GM19099 (cell line): ENCODE results near the gene PTP4A1.

Experiments
- POLR2A ChIP-seq: IDR thresholded peaks from 3 replicates; pipeline ENCODE4 v1.6.1; 2011; ENCODE audit warnings: low read depth; ENCODE audit not compliant: insufficient read length; ENCODE audit errors: extremely low read depth

PTP4A1 gene

DNA sequence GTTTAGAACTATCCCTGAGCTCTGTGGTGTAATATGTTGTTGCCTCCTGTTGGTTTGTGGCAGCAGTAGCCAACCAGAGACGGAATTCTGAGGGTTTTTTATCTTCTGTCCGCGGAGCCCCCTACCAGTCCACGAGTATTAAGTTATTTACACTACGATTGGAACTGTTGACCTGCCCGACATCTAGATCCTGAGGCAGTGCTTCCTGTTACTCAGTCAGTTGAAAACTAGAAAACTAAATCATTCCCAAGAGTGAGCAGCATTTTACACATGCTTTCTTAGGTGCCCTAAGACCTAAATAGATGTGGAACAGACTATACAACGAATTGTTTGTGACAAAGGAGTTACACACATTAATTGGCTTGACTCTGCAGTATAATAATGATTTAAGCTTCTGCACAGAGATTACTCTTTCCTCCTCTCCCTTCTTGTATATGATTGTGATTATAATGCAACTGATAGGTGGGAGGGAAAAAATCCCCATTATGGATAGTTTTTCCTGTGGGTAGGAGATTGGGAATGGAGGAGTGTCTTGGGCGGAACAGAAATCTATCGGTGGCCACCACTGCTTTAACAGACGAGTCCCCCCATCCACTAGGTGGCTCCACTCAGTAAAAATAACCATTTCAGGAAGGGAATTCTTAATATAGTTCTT, 1.7 kb downstream of the PTP4A1 start:
- TF ChIP-seq POLR2A = no peak

DNA sequence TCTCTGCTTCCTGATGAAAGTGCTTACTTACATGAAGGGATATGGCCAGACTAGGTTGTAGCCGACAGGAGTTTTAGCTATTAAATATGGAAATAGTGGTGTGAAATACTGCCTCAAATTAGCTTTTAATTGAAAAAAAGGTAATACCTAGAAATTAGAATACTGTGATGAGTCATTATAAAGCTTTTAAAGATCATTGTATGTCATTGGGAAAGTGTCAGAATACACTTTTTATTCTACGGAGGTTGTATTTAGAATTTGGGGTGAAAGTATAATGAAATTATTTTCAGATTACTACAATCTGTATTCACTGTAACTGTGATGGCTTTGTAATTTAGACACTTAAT, 2.2 kb downstream of the PTP4A1 start:
- no peak for TF ChIP-seq POLR2A

DNA sequence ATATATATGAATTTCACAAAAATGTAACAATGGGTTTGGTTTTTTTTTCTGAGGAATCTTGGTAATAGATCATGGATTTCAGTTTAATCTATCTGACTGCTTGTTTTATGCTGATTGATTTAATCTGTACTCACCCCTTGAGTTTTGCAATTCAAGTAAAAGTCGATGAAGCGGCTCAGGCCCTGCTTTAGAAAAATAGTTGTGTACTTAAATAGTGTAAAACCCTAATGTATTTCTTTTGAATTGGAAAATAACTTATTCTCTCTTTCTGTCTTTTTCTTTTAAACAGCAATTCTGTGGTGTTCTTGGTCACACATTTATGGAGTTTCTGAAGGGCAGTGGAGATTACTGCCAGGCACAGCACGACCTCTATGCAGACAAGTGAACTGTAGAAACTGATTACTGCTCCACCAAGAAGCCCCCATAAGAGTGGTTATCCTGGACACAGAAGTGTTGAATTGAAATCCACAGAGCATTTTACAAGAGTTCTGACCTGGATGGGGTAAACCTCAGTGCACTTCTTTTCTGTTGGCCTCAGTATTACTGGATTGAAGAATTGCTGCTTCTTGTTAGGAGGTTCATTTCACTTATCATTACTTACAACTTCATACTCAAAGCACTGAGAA, 4.0 kb downstream of the PTP4A1 start:
- TF ChIP-seq POLR2A = no peak

DNA sequence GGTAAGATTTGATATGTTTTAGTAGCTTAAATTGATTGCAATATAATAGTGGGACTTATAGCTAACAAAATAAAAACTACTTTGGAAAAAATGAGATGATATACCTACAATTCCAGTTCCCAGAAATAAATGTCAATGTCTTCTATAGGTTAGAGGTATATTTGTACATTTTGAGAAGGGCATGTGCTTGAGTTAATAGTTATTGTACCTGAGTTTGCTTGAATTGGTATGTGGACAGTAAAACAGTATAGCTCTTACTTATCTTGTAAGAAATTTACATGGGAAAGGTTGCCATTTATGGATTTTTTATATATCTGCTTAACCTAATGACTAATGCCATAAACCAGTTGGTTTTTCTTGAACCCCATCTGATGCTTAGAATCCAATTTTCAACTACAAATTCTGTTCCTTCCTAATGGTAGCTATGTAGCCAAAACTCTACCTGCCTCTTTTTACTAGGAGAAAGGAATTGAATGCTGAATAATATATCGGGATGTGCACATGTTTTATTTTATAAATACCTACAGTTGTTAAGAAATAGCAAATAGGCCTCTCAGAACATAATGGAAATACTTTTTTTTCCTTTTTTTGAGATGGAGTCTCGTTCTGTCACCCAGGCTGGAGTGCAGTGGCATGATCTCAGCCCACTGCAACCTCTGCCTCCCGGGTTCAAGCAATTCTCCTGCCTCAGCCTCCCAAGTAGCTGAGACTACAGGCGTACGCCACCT, 4.9 kb downstream of the PTP4A1 start:
- TF ChIP-seq POLR2A = no peak

DNA sequence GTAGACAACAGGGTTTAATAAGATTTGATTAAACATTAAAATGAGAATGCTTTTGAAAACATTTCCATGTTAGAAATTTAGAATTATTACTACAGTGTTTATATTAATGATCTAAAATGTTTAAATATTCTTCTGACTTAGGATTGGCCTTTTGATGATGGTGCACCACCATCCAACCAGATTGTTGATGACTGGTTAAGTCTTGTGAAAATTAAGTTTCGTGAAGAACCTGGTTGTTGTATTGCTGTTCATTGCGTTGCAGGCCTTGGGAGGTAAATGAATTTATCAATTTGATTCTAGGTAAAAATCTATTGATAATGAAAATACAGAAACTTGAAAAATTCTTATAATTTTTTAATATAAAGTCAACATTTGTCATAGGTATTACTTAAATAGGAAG, 6.5 kb downstream of the PTP4A1 start:
- TF ChIP-seq POLR2A = no peak

DNA sequence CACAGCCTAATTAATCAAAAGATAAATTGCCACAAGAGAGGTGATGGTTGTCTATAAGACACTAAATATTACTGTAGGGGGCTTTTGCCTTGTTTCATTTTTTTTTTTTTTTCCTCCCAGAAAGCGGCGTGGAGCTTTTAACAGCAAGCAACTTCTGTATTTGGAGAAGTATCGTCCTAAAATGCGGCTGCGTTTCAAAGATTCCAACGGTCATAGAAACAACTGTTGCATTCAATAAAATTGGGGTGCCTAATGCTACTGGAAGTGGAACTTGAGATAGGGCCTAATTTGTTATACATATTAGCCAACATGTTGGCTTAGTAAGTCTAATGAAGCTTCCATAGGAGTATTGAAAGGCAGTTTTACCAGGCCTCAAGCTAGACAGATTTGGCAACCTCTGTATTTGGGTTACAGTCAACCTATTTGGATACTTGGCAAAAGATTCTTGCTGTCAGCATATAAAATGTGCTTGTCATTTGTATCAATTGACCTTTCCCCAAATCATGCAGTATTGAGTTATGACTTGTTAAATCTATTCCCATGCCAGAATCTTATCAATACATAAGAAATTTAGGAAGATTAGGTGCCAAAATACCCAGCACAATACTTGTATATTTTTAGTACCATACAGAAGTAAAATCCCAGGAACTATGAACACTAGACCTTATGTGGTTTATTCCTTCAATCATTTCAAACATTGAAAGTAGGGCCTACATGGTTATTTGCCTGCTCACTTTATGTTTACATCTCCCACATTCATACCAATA, 7.8 kb downstream of the PTP4A1 start:
- TF ChIP-seq POLR2A = no peak

DNA sequence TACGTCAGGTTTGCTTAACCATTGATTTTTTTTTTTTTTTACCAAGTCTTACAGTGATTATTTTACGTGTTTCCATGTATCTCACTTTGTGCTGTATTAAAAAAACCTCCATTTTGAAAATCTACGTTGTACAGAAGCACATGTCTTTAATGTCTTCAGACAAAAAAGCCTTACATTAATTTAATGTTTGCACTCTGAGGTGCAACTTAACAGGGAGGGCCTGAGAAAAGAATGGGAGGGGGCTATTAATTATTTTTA, 8.4 kb downstream of the PTP4A1 start:
- TF ChIP-seq POLR2A = no peak

DNA sequence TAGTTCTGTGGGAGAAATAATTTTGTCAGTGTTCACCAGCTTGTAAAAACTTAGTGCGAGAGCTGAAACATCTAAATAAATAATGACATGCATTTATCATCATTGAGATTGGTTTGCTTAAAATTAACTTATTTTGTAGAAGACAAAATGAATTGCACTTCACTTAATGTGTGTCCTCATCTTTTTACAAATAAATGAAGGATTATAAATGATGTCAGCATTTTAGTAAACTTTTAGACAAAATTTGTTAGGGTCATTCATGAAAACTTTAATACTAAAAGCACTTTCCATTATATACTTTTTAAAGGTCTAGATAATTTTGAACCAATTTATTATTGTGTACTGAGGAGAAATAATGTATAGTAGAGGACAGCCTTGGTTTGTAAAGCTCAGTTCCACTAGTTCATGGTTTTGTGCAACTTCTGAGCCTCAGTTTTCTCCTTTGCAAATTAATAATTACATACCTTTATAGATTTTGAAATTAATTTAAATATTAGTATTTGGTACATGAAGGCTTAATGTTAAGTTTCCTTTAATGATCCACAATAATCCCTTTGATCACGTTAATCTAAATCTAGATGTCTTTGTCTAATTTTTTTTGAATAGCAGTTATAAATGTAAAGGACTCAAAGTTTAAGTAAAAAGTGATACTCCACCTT, 9.2 kb downstream of the PTP4A1 start:
- TF ChIP-seq POLR2A = no peak

DNA sequence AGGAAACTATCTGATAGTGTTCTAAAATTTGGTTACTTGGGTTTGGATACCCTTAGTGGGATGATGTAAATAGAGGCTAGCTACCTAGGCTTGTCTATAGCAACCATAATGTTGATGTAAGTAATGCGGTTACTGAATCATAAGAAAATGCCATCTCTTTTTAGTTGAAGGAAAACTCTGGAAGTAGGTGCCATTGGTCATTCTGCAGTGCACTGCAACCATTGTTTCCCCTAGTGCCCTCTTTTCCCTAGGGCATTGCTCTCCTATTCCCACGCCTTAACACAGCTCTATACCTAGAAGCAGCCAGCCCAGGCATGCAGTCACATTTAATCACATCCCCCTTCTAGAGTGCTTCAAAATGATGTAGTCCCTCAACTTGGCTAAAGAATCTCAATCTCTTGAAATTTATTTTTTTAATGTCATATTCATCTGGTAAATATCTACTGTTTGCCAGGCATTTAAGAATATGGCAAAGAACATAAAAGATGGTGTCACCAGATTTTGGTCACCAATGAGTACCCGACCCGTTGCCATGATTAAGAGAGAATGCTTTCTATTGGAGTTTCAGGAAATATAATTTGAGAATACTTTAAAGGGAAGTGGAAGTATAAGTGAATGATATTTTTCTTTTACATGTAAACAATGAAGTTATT, 10.4 kb downstream of the PTP4A1 start:
- TF ChIP-seq POLR2A = no peak

DNA sequence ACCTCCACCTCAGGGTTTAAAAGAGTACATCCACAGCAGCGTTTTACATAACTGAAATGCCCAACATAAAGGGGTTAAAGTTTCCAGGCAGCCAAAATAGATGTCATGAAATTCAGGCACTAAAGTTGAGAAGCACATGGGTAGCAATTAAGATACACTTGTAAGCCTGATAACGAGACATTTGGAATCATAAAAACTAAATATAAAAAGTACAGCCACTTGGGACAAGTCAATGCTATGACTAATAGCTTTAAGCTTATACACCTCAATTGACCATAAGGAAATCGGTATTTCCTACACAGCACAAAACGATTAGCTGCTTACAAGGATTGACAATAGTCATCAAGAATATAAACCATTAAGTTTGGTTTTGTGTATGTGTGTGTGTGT, 11.8 kb downstream of the PTP4A1 start:
- TF ChIP-seq POLR2A = no peak

DNA sequence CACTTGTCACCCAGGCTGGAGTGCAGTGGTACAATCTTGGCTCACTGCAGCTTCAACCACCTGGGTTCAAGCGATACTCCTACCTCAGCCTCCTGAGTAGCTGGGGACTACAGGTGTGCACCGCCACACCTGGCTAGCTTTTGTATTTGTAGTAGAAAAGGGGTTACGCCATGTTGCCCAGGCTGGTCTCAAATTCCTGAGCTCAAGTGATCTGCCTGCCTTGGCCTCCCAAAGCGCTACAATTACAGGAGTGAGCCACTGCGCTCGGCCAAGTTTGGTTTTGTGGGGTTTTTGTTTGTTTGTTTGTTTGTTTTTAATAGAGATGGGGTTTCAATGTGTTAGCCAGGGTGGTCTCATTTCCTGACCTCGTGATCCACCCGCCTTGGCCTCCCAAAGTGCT, 12.3 kb downstream of the PTP4A1 start:
- TF ChIP-seq POLR2A = no peak

DNA sequence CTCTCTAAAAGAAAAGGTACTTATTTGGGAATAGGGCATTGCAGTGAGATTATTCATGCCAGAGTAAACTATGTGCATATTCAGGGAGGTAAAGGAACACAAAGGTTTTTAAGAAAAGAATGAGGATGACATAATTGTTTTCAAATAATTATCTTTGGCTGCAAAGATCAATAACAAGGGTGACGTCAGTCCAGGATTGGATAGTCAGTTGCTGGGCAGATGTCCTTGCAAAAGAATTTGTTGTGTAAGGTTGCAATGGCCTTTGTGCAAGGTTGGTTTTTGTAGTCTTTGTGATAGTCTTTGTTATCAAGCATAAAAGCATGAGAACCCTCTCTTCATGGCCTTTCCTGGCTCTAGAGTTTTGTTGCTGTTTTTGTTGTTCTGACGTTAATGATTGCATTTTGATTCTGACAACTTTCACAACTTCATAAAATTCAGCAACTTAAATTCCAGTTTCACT, 17.7 kb downstream of the PTP4A1 start:
- no peak for TF ChIP-seq POLR2A

DNA sequence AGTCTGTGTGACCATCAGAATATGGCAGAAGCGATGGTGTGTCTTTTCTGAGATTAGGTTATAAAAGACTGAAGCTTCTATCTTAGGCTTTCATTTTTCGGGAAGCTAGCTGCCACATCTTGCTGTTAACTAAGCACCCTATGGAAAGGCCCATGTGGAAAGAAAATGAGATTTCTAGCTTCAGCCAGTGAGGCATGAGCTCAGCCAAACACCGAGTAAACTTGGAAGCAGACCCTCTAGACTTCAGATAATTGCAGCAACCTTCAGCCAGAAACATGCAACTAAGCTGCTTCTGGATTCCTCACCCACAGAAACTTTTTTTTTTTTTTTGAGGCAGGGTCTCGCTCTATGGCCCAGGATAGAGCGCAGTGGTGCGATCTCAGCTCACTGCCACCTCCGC, 20.6 kb downstream of the PTP4A1 start:
- no peak for TF ChIP-seq POLR2A

DNA sequence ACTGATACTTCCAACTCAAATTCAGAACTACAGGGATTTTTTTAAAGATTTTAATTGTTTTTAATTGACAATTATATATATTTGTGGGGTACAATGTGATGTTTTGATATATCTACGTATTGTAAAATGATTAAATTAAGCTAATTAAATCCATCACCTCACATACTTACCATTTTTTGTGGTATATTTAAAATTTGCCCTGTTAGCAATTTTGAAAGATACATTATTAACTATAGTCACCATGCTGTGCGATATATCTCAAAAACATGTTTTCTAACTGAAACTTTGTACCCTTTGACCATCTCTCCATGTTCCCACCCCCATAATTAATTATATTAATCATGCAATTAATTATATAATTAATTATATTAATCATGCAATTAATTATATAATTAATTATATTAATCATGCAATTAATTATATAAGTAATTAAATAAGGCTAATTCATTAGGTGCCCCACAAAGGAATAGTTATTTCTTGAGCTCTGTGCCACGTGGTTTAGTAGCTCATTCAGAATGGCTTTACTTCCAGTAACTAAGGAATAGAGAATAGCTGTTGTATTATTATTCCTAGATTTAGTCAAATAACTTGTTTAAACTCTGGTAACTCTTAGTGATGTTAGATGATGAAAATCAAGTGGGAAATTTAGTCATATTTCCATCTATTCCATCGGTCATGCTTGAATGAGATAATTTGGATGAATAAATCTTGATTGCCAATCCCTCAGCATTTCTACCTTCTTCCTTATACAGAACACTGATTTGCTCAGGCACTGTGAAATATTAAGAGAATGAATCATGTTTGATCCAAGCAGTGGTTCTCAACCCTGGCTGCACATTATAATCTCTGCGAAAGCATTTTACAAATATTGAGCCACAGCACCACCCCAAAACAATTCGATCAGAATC, 25.1 kb downstream of the PTP4A1 start:
- no peak for TF ChIP-seq POLR2A
